ENCODE data around the gene OTUB1. TPM values are rescaled to one million over a fixed set of nuclear protein-coding genes. Genes with fewer than 3 reads are reported as not detected.

OTUB1 gene
- total and polyA plus RNA-seq, 2 of the 4 experiments (the other 2 are of a cell fraction) = 69.0 to 168 TPM

- ChIA-PET POLR2A (ENCODE audit: unreplicated experiment) (no interaction called here), CTCF (no interaction called here)
- Histone ChIP-seq H2BK15ac (ENCODE audit: low read depth, low read length) (no peak overlapping the region), H3K9ac (ENCODE audit: low read depth, low read length) (no peak overlapping the region), H4K5ac (ENCODE audit: low read depth, low read length) (no peak overlapping the region), H4K8ac (ENCODE audit: low read depth in 2 of 2, low read length in 2 of 2) (no peak overlapping the region), H3K4me2 (ENCODE audit: low read depth, low read length) (no peak overlapping the region), H2AFZ (replicated peaks; ENCODE audit: low read length, poor library complexity) (no peak overlapping the region), H2BK5ac (ENCODE audit: low read depth, low read length, poor library complexity, severe bottlenecking) (no peak overlapping the region), H2AK5ac (ENCODE audit: low read depth, low read length) (no peak overlapping the region), H3K18ac (ENCODE audit: low read depth, low read length) (no peak overlapping the region), H2BK120ac (ENCODE audit: low read depth, low read length) (no peak overlapping the region), H3K79me1 (ENCODE audit: low read depth in 1 of 2, low read length in 2 of 2) (no peaks in the 10 kb centered on the region), H3K56ac (ENCODE audit: extremely low read depth, insufficient read depth, low read length) (no peak overlapping the region), H3K27ac (ENCODE audit: insufficient read depth, low read length) (no peak overlapping the region), H3K4me1 (ENCODE audit: control insufficient read depth, insufficient read depth, low read length) (peaks cover 8% of the 10 kb centered on the region; the same call in 1 of the 2 replicates), H3K9me1 (ENCODE audit: insufficient read depth, low read length) (peaks cover 3% of the 10 kb centered on the region; the same call in 1 of the 2 replicates), H3K14ac (replicated peaks; ENCODE audit: low read depth, low read length) (no peak overlapping the region), H3K9me3 (ENCODE audit: control insufficient read depth, insufficient read depth, low read length) (no peaks in the 10 kb centered on the region), H2AK9ac (replicated peaks; ENCODE audit: low read depth, low read length, poor library complexity) (no peak overlapping the region), H3K27me3 (ENCODE audit: control insufficient read depth, insufficient read depth, low read length) (peaks cover 12% of the 10 kb centered on the region), H2BK20ac (ENCODE audit: low read depth, low read length) (no peak overlapping the region), H4K91ac (ENCODE audit: insufficient read depth, low read depth, low read length) (no peak overlapping the region), H3K4ac (ENCODE audit: low read depth, low read length) (no peak overlapping the region), H3K23ac (ENCODE audit: low read depth, low read length) (no peak overlapping the region), H3K4me3 (ENCODE audit: insufficient read depth, low read depth, low read length) (no peak overlapping the region), H3K36me3 (ENCODE audit: control insufficient read depth, insufficient read depth, low read length) (no peaks in the 10 kb centered on the region), H4K20me1 (ENCODE audit: insufficient read depth, low read length) (peaks cover 6% of the 10 kb centered on the region; the same call in 1 of the 2 replicates)
- DNase-seq (no peak), ATAC-seq (ENCODE audit: low read depth) (no peak)
- WGBS, 2 experiments (ENCODE audit: extremely low coverage in 2 of 2, insufficient read length in 1 of 2) = 100% methylated on average over 1 of the region's 9 CpGs; no CpG with 5 or more reads in 1 of the 2 experiments
- no TSS peak for BruUV-seq (replicated peaks)
- intact Hi-C loops (cut with micrococcal nuclease) = no loop called here
- in situ Hi-C loops (cut with MboI; ENCODE audit: low sequenced_read_pairs) = no loop called here
- no peak for TF ChIP-seq FOS (IDR thresholded peaks at IDR 0.05; ENCODE audit: low read depth, low read length)
- TF ChIP-seq NFE2L2 (IDR thresholded peaks at IDR 0.05; ENCODE audit: low read depth, low read length) = no peak
- TF ChIP-seq MAFK (IDR thresholded peaks at IDR 0.05; ENCODE audit: low read depth, low read length) = no peak
- TF ChIP-seq, protein P1, sequence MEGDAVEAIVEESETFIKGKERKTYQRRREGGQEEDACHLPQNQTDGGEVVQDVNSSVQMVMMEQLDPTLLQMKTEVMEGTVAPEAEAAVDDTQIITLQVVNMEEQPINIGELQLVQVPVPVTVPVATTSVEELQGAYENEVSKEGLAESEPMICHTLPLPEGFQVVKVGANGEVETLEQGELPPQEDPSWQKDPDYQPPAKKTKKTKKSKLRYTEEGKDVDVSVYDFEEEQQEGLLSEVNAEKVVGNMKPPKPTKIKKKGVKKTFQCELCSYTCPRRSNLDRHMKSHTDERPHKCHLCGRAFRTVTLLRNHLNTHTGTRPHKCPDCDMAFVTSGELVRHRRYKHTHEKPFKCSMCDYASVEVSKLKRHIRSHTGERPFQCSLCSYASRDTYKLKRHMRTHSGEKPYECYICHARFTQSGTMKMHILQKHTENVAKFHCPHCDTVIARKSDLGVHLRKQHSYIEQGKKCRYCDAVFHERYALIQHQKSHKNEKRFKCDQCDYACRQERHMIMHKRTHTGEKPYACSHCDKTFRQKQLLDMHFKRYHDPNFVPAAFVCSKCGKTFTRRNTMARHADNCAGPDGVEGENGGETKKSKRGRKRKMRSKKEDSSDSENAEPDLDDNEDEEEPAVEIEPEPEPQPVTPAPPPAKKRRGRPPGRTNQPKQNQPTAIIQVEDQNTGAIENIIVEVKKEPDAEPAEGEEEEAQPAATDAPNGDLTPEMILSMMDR (conservative IDR thresholded peaks at IDR 0.05; ENCODE audit: low read depth, low read length) = no peak
- TF ChIP-seq MAZ (IDR thresholded peaks at IDR 0.05; ENCODE audit: borderline replicate concordance, low read depth, low read length) = no peak
- no peak for TF ChIP-seq CHD1 (IDR thresholded peaks at IDR 0.05; ENCODE audit: low read depth, low read length)
- dilution Hi-C loops (cut with HindIII; ENCODE audit: low sequenced_read_pairs, unreplicated experiment) = no loop called here
Measured at GRCh38 chr11:64034411-64034811, 48.2 kb downstream of the OTUB1 start.
